OCI-LY3 (cell line): ENCODE results near the gene IQSEC1.

Source experiments
- H2AFZ ChIP-seq: fragments of 200-600, 300-600 bp; shearing (Covaris generic); 2 replicates; pipeline ENCODE4 v1.6.0; 2014; ENCODE audit warnings: antibody characterized with exemption, low read depth, low read length
- H3K27ac ChIP-seq: fragments of 200-600, 300-600 bp; sonication (generic); 2 replicates; pipeline ENCODE4 v1.5.1; 2014; ENCODE audit warnings: mild to moderate bottlenecking, low read length, moderate library complexity, mixed read lengths
- H3K27me3 ChIP-seq: fragments of 200-600, 300-600 bp; sonication (generic); 2 replicates; pipeline ENCODE4 v1.6.1; 2014; ENCODE audit warnings: low read depth, low read length, mixed read lengths
- H3K36me3 ChIP-seq: fragments of 200-600, 300-600 bp; sonication (generic); replicated peaks from 2 replicates; pipeline ENCODE3; 2014; ENCODE audit warnings: low read depth, low read length, mixed read lengths
- H3K4me1 ChIP-seq: fragments of 300-600, 200-600 bp; sonication (generic); 2 replicates; pipeline ENCODE4 v1.6.1; 2014; ENCODE audit warnings: low read length, mixed read lengths
- H3K4me2 ChIP-seq: fragments of 200-600, 300-600 bp; sonication (generic); 2 replicates; pipeline ENCODE4 v1.6.1; 2014; ENCODE audit warnings: low read length, mixed read lengths
- H3K4me3 ChIP-seq: fragments of 300-600, 200-600 bp; sonication (generic); 2 replicates; pipeline ENCODE4 v1.5.1; 2014; ENCODE audit warnings: antibody characterized with exemption, mild to moderate bottlenecking, low read length, moderate library complexity
- H3K79me2 ChIP-seq: fragments of 300-600, 200-600 bp; shearing (Covaris generic); 2 replicates; pipeline ENCODE4 v1.6.1; 2014; ENCODE audit warnings: mild to moderate bottlenecking, low read length, mixed read lengths
- H3K9ac ChIP-seq: fragments of 300-600, 200-600 bp; shearing (Covaris generic); 2 replicates; pipeline ENCODE4 v1.6.0; 2014; ENCODE audit warnings: mild to moderate bottlenecking, low read length, moderate library complexity
- H3K9me3 ChIP-seq: fragments of 200-600, 300-600 bp; shearing (Covaris generic); 2 replicates; pipeline ENCODE4 v1.6.1; 2014; ENCODE audit warnings: low read length, mixed read lengths; ENCODE audit not compliant: insufficient read depth
- H4K20me1 ChIP-seq: fragments of 200-600, 300-600 bp; sonication (generic); 2 replicates; pipeline ENCODE4 v1.6.1; 2016; ENCODE audit warnings: low read length, mixed read lengths; ENCODE audit not compliant: insufficient read depth
- EZH2phosphoT487 ChIP-seq: fragments of 200-600 bp; shearing (Covaris generic); IDR thresholded peaks from 2 replicates; pipeline ENCODE4 v1.6.1; 2018; ENCODE audit warnings: antibody characterized with exemption, mixed run types, low read depth
- TF ChIP-seq, protein P1 (sequence below): fragments of 200-600, 300-600 bp; sonication (generic); IDR thresholded peaks from 2 replicates; pipeline ENCODE4 v1.5.1; 2014; ENCODE audit warnings: antibody characterized with exemption, low read length, low read depth

The IQSEC1 gene

DNA sequence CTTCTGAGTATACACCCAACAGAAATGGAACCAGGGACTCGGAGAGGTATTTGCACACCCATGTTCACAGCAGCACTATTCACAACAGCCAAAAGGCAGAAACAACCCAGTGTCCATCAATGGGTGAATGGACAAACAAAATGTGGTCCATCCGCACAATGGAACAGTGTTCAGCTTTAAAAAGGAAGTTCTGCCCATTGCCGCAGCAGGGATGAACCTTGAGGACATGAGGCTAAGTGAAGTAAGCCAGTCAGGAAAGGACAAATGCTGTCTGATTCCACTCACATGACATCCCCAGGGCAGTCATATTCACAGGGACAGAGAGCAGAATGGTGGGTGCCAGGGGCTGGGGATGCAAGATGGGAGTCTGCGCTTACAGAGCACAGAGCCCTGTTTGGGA is 7.5 kb downstream of the IQSEC1 start:
- Histone ChIP-seq H3K4me1 (peaks cover 8% of the 10 kb centered on the region; the same call in 1 of the 2 replicates), H4K20me1 (no peaks in the 10 kb centered on the region), H3K4me2 (no peak overlapping the region), H3K4me3 (no peak overlapping the region), H3K27ac (no peak overlapping the region), H3K36me3 (no peaks in the 10 kb centered on the region), H3K27me3 (no peaks in the 10 kb centered on the region), H3K9me3 (no peaks in the 10 kb centered on the region), H3K9ac (no peak overlapping the region), H2AFZ (no peak overlapping the region), H3K79me2 (no peaks in the 10 kb centered on the region)
- TF ChIP-seq EZH2phosphoT487, result no peak
- TF ChIP-seq, protein P1, sequence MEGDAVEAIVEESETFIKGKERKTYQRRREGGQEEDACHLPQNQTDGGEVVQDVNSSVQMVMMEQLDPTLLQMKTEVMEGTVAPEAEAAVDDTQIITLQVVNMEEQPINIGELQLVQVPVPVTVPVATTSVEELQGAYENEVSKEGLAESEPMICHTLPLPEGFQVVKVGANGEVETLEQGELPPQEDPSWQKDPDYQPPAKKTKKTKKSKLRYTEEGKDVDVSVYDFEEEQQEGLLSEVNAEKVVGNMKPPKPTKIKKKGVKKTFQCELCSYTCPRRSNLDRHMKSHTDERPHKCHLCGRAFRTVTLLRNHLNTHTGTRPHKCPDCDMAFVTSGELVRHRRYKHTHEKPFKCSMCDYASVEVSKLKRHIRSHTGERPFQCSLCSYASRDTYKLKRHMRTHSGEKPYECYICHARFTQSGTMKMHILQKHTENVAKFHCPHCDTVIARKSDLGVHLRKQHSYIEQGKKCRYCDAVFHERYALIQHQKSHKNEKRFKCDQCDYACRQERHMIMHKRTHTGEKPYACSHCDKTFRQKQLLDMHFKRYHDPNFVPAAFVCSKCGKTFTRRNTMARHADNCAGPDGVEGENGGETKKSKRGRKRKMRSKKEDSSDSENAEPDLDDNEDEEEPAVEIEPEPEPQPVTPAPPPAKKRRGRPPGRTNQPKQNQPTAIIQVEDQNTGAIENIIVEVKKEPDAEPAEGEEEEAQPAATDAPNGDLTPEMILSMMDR, result no peak

DNA sequence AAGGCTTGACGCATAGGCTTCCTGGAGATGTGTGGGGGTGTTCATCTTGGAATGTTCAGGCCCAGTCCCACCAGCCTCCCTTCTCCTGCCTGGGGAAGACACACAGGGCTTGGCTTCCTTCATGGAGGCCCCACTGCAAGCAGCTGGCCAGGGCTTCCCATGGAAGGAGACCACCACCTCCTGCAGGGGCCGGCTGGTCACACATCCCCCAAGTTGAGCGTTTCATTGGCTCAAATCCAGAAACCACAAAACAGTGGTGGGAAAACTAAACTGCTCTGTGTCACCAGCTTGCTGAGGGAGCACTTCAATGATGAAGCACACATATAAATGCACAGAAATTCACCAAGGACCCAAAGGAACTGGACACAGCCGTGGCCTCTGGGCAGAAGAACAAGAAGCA is 8.3 kb downstream of the IQSEC1 start:
- peaks cover 7% of the 10 kb centered on the region; the same call in 1 of the 2 replicates for H3K4me1 ChIP-seq
- H4K20me1 ChIP-seq, result no peaks in the 10 kb centered on the region
- no peaks in the 10 kb centered on the region for H3K79me2 ChIP-seq
- no peak overlapping the region for H3K4me2 ChIP-seq
- H3K9me3 ChIP-seq, result no peaks in the 10 kb centered on the region
- no peaks in the 10 kb centered on the region for H3K36me3 ChIP-seq
- no peak overlapping the region for H3K27ac ChIP-seq
- H2AFZ ChIP-seq, result no peak overlapping the region
- H3K27me3 ChIP-seq, result no peaks in the 10 kb centered on the region
- no peak overlapping the region for H3K4me3 ChIP-seq
- TF ChIP-seq, protein P1, result no peak
- TF ChIP-seq EZH2phosphoT487, result no peak
- no peak overlapping the region for H3K9ac ChIP-seq

DNA sequence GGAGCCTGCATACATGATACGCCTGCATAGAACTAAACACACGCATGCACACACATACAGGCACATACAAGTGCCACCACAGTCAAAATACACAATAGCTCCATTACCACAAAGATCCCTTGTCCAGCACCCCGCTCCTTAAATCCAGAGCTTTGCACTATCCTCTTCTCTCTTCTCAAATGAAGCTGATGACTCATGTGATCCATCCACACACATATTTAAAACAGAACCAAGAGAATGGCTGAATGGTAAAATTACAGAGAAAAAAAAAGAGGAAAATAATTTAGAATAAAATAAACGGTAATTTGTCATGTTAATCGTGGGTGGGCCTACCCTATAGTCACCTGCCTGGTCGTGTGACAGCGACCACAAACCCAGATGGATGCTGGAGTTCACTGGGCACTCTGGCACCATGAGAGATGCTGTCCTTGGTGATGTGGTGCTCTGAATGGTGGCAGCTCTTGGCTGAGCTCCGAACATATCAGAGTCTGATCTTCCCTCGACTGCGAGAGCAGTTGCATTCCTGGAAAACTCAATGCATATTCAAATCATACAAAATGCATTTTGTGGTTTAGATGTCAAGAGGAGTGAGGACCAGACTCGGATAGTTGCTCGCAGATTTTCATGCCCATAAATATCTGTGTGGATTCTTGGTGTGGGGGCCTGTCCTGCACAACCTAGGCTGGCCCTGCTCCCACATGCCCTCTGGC is 8.9 kb downstream of the IQSEC1 start:
- H3K79me2 ChIP-seq, result no peaks in the 10 kb centered on the region
- H3K27me3 ChIP-seq, result no peaks in the 10 kb centered on the region
- peaks cover under 1% of the 10 kb centered on the region; the same call in 1 of the 2 replicates for H3K4me1 ChIP-seq
- TF ChIP-seq EZH2phosphoT487, result no peak
- TF ChIP-seq, protein P1, result no peak
- no peak overlapping the region for H2AFZ ChIP-seq
- H3K4me2 ChIP-seq, result no peak overlapping the region
- no peaks in the 10 kb centered on the region for H3K36me3 ChIP-seq
- H3K9ac ChIP-seq, result no peak overlapping the region
- no peak overlapping the region for H3K27ac ChIP-seq
- H4K20me1 ChIP-seq, result no peaks in the 10 kb centered on the region
- H3K4me3 ChIP-seq, result no peak overlapping the region
- no peaks in the 10 kb centered on the region for H3K9me3 ChIP-seq

DNA sequence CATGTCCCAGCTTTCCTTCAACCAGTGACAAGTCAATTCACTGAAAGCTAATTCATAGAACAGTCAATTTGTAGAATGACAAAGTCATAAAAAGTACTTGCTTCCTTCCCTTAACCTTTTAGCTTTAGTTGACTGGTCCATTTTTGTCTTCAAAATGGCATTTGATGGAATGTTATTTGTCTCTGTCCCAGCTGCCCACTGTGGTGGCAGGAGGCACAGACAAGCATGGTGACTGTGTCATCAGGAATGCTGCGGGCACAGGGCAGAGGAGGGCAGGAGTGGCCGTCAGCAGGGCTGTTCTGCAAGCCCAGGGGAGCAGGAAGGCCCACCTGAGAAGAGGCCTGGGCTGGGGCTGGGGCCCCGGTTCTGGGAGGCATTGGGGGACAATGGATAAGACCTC is 10.0 kb downstream of the IQSEC1 start:
- Histone ChIP-seq H3K27ac (no peak overlapping the region), H3K4me1 (peaks cover 3% of the 10 kb centered on the region), H3K27me3 (no peaks in the 10 kb centered on the region), H3K9me3 (no peaks in the 10 kb centered on the region), H3K36me3 (no peaks in the 10 kb centered on the region), H4K20me1 (no peaks in the 10 kb centered on the region), H2AFZ (no peak overlapping the region), H3K4me3 (no peak overlapping the region), H3K9ac (no peak overlapping the region), H3K79me2 (no peaks in the 10 kb centered on the region), H3K4me2 (no peak overlapping the region)
- TF ChIP-seq, protein P1, result no peak
- TF ChIP-seq EZH2phosphoT487, result no peak
